GM19467 (cell line): ENCODE results near the gene SYTL3.

ENCODE experiments used
- ATAC-seq: cut with Tn5 transposase; IDR thresholded peaks from one replicate; pipeline ENCODE4 v1.9.1; 2021; ENCODE audit warnings: mild to moderate bottlenecking, moderate library complexity; ENCODE audit not compliant: unreplicated experiment

SYTL3 gene

DNA sequence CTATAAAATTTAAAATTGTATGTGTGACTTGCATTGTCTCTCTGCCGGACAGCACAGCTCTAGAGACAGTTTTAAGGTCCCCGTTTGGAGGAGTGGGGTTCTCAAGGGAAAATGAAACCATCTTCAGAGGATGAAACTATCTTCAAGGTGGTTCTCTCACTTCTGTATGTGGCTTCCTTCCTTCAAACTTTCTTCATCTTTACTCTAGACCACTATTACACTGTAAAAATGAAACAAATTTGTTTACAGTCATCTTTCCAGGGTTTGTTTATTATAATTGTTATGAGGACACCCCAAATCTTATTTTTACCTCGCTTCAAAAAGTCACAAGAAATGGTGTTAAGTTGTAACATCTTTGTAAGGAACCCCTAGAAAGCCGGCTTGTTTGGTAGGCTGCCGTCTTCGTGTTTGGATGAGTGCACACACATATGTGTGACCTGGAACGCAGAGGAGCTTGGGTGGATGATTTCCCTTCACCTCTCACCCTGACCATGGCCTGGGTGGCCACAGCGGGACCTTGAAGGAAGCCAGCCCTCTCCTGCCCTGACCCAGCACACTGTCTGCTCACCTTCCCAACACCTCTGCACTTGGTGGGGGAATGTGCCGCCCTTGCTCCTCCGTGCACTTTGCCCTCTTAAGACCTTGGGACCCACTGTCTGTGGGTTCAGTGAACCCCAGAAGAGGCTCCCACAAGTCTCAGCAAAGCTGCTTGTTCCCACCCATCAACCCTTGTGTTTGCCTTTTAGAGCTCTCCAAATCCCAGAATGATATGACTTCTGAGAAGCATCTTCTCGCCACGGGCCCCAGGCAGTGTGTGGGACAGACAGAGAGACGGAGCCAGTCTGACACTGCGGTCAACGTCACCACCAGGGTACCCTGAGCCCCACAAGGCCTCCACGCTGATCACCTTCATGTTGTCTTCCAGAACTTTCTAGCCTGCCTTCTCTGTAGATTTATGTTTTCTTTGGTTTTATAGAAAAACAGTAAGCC, 67.8 kb downstream of the SYTL3 start:
- peak; percentile 52 for ATAC-seq

DNA sequence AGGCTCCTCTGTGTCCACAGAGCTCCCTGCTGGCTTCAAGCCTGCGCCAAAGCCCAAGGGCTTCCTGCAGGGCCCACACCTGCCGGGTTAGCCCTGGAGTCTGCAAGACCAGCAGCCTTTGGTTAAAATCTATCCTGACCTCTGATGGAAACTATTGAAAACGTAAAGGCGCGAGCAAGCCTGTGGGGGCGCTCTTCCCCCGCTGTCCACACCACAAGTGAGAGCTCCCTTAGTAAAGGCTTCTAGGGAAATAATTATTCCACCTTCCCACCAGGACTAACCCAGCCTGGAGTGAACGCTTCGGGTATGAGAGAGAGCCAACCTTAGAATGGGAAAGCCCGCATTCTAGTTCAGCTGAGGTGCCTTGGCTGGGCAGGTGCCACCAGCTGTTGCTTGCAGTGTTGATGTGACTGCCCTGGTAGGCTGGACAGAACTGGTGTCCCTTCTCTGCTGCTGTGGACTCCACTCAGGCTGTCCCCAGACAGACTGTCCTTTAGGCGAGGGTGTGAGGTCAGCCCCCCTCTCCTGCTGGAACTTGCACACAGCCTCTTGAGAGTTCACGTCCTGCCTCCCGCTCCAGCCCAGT, 68.7 kb downstream of the SYTL3 start:
- no peak for ATAC-seq

DNA sequence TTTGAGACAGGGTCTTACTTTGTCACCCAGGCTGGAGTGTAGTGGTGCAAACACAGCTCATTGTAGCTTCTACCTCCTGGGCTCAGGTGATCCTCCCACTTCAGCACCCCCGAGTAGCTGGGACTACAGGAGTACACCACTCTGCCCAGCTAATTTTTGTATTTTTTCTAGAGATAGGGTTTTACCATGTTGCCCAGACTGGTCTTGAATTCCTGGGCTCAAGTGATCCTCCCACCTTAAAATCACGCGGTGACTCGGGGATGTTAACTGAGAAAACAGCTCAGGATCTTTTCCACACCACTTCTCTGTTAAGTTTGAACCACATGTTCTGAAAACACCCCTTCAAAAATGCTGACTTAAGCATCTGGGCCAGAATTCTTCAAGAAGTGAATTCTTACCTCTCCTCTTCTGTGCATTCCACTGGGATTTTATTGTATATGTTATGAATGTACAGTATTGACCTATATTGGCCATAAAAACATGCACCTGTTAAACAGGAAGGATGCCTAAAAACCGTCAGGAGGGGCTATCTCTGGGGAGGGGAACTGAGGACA, 72.4 kb downstream of the SYTL3 start:
- no peak for ATAC-seq

- ATAC-seq: no peak
Observed at GRCh38 chr6:158725704-158726103, 75.8 kb downstream of the SYTL3 start.

- no peak for ATAC-seq
Observed at GRCh38 chr6:158729906-158730540, 80.2 kb downstream of the SYTL3 start.

GRCh38 chr6:158730541-158730907, 80.7 kb downstream of the SYTL3 start:
- no peak for ATAC-seq

GRCh38 chr6:158735009-158735408, 85.2 kb downstream of the SYTL3 start:
- no peak for ATAC-seq

- ATAC-seq: no peak
Observed at GRCh38 chr6:158737082-158737709, 87.3 kb downstream of the SYTL3 start.

GRCh38 chr6:158737710-158738615, 88.1 kb downstream of the SYTL3 start:
- ATAC-seq: no peak

- ATAC-seq: no peak
Observed at GRCh38 chr6:158739673-158740072, 89.8 kb downstream of the SYTL3 start.

- ATAC-seq: no peak
Observed at GRCh38 chr6:158743033-158743651, 93.3 kb downstream of the SYTL3 start.

- ATAC-seq: no peak
Observed at GRCh38 chr6:158744986-158745430, 95.2 kb downstream of the SYTL3 start.

GRCh38 chr6:158751224-158751623, 101.4 kb downstream of the SYTL3 start:
- ATAC-seq: no peak

DNA sequence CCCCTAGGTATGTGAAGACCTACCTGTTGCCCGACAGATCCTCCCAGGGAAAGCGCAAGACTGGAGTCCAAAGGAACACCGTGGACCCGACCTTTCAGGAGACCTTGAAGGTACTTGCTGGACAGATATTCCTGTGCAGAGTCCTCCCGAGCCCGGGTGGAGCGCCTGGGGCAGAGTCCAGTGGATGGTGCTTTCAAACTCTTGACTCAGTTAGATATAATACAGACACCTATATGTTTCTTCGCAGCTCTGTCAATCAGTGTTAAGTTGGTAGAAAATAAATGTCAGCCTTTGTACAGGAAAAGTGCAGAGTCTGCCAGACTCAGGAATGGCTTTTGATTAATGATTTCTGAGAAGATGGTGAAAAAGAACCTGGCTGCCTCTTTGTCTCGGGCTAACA, 102.1 kb downstream of the SYTL3 start:
- no peak for ATAC-seq

DNA sequence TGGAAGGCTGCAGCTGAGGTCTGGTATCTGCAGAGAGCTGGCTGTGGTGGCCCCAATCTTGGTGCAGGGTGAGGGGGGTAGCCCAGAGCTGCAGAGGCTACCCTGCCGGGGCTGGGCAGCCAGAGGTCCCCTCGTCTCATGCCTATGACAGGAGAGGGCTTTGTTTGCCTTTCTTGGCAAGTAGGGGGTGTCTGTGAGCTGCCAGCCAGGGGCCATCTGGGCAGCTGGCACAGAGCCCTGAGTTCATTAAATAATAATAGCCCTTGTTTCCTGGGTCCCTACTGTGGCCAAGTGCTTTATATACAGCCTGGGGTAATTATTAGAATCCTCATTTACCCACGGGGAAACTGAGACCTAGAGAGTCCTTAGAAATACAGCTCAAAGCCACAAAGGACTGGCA, 102.8 kb downstream of the SYTL3 start:
- ATAC-seq: no peak

DNA sequence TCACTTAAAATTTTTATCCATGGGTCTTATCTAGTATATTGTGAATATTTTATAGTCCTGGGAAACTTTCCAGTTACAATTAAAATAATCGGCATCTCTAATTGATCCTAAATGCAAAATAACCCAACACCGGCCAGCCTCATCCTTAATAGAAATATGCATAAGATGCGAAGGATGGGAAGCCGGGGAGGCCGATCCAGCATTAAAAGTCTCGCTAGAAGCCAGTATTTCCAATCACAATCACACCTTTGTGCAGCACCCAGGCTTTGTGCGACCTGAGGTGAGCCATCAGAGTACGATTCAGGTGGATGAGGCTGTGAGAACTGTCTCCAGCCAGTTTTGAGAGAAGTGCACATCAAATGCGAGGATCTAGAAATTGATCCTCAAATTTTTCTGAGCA, 104.0 kb downstream of the SYTL3 start:
- ATAC-seq: no peak

DNA sequence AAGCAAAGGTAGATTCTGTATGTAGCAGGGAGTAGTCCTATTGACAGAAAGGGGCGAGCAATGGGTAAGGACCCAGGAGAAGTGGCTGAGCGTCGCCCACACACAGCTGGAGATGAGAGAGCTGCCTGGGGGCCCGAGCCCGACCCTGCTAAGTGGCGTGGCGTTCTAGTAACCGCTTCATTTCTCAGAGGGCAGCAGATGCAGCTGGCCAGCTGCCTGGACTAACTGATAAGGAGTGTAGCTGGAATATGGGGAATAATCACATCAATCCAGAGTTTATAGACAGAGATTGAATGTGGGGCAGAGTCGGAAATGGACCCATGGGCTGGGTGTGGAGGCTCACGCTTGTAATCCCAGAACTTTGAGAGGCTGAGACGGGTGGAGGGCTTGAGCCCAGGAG, 104.9 kb downstream of the SYTL3 start:
- ATAC-seq: no peak

DNA sequence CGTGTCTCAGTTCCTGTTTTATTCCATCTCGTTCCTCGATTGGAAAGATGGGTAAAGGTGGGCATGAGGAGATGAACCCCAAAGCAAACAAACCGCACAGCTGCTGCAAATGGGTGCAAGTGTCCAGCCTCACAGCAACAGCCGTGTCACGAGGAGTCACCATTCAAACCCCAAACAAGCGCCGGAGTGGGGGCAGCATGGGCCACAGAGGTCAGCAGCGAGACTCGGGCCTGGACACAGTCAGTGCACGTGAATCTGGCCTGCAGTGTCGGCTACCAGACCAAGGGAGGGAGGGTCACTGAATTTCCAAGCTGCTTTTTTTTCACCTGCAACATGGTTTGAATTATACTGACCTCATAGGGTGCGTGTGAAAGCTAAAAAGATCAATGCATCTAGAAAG, 105.8 kb downstream of the SYTL3 start:
- ATAC-seq: no peak

- no peak for ATAC-seq
Observed at GRCh38 chr6:158756126-158756525, 106.3 kb downstream of the SYTL3 start.
